ENCODE data around the gene UBE2H.
A peak's percentile ranks its signal among the peaks of the same experiment; 100 is the strongest.
"Not testable (repeated sequence)": the region's sequence is repeated elsewhere in the genome, so short reads cannot be mapped to it uniquely, and the experiment has no call there.

The UBE2H gene

DNA sequence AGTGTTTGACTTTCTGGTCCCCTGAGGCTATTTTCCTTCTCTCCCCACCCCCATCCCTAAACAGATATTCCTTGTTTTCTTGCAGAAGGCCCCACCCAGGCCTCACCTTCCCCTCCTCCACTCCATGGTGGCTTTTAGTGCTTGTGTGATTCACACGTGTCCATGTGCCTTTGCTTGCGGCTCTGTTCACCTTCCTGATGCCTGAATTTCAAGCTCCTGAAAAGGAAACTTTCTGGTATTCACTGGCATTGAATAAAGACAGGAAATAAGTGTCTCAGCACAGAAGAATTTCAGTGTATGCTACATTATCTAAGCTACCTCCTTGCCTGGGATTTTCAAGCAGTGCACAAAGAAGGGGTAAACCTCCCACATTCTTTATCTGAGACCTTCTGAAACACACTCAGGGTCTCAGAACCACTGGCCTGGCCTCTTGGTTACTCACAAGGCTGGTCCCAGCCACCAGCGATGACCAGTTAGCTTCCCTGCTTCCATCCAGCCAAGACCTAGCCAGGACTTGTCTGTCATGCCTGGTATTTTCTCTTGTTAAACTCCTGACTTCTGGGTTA is 17.2 kb upstream of the UBE2H start:
- H3K9ac ChIP-seq (ENCODE audit: low read length in 5 of 5): no peak overlapping the region
- no peak overlapping the region for H3K4me3 ChIP-seq (ENCODE audit: low read depth in 1 of 5, low read length in 5 of 5)
- H3K4me1 ChIP-seq (ENCODE audit: control insufficient read depth in 5 of 5, insufficient read depth in 5 of 5, low read length in 5 of 5): peaks cover 0 to 13% (median 0%) of the 10 kb centered on the region in 5 donors
- H3K27ac ChIP-seq (ENCODE audit: low read depth, low read length): no peak overlapping the region
- no peaks in the 10 kb centered on the region for H3K36me3 ChIP-seq (ENCODE audit: control insufficient read depth in 5 of 5, insufficient read depth in 5 of 5, low read length in 5 of 5)
- H3K27me3 ChIP-seq (ENCODE audit: control insufficient read depth in 5 of 5, insufficient read depth in 4 of 5, low read length in 5 of 5): no peaks in the 10 kb centered on the region
- H3K9me3 ChIP-seq (ENCODE audit: control insufficient read depth in 5 of 5, low read length in 5 of 5): no peaks in the 10 kb centered on the region

- Histone ChIP-seq H3K9ac (ENCODE audit: low read length in 5 of 5) (no peak overlapping the region), H3K9me3 (ENCODE audit: control insufficient read depth in 5 of 5, low read length in 5 of 5) (no peaks in the 10 kb centered on the region), H3K27ac (ENCODE audit: low read depth, low read length) (no peak overlapping the region), H3K4me3 (ENCODE audit: low read depth in 1 of 5, low read length in 5 of 5) (no peak overlapping the region), H3K4me1 (ENCODE audit: control insufficient read depth in 5 of 5, insufficient read depth in 5 of 5, low read length in 5 of 5) (peaks cover 0 to 13% (median 0%) of the 10 kb centered on the region in 5 donors), H3K36me3 (ENCODE audit: control insufficient read depth in 5 of 5, insufficient read depth in 5 of 5, low read length in 5 of 5) (no peaks in the 10 kb centered on the region), H3K27me3 (ENCODE audit: control insufficient read depth in 5 of 5, insufficient read depth in 4 of 5, low read length in 5 of 5) (no peaks in the 10 kb centered on the region)
These were observed 16.0 kb upstream of the UBE2H start for GRCh38 chr7:129968592-129969383.

DNA sequence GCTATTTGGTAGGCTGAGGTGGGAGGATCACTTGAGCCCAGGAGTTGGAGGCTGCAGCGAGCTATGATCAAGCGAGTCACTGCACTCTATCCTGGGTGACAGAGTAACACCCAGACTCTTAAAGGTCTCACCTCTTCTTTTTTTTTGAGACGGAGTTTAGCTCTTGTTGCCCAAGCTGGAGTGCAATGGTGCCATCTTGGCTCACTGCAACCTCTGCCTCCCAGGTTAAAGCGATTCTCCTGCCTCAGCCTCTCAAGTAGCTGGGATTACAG is 7.4 kb upstream of the UBE2H start:
- H3K9ac ChIP-seq (ENCODE audit: low read length in 5 of 5); H3K9me3 ChIP-seq (ENCODE audit: control insufficient read depth in 5 of 5, low read length in 5 of 5); H3K36me3 ChIP-seq (ENCODE audit: control insufficient read depth in 5 of 5, insufficient read depth in 5 of 5, low read length in 5 of 5); H3K27me3 ChIP-seq (ENCODE audit: control insufficient read depth in 5 of 5, insufficient read depth in 4 of 5, low read length in 5 of 5); H3K4me3 ChIP-seq (ENCODE audit: low read depth in 1 of 5, low read length in 5 of 5); H3K27ac ChIP-seq (ENCODE audit: low read depth, low read length); H3K4me1 ChIP-seq (ENCODE audit: control insufficient read depth in 5 of 5, insufficient read depth in 5 of 5, low read length in 5 of 5): not testable (repeated sequence)

GRCh38 chr7:129959471-129960203 is 6.9 kb upstream of the UBE2H start:
- H3K27ac ChIP-seq (ENCODE audit: low read depth, low read length): no peak overlapping the region
- no peaks in the 10 kb centered on the region for H3K4me1 ChIP-seq (ENCODE audit: control insufficient read depth in 5 of 5, insufficient read depth in 5 of 5, low read length in 5 of 5)
- H3K9ac ChIP-seq (ENCODE audit: low read length in 5 of 5): no peak overlapping the region
- H3K27me3 ChIP-seq (ENCODE audit: control insufficient read depth in 5 of 5, insufficient read depth in 4 of 5, low read length in 5 of 5): no peaks in the 10 kb centered on the region
- no peak overlapping the region for H3K4me3 ChIP-seq (ENCODE audit: low read depth in 1 of 5, low read length in 5 of 5)
- H3K36me3 ChIP-seq (ENCODE audit: control insufficient read depth in 5 of 5, insufficient read depth in 5 of 5, low read length in 5 of 5): no peaks in the 10 kb centered on the region
- H3K9me3 ChIP-seq (ENCODE audit: control insufficient read depth in 5 of 5, low read length in 5 of 5): no peaks in the 10 kb centered on the region

- Histone ChIP-seq H3K4me1 (ENCODE audit: control insufficient read depth in 5 of 5, insufficient read depth in 5 of 5, low read length in 5 of 5) (no peaks in the 10 kb centered on the region), H3K4me3 (ENCODE audit: low read depth in 1 of 5, low read length in 5 of 5) (no peak overlapping the region), H3K9ac (ENCODE audit: low read length in 5 of 5) (no peak overlapping the region), H3K36me3 (ENCODE audit: control insufficient read depth in 5 of 5, insufficient read depth in 5 of 5, low read length in 5 of 5) (no peaks in the 10 kb centered on the region), H3K9me3 (ENCODE audit: control insufficient read depth in 5 of 5, low read length in 5 of 5) (no peaks in the 10 kb centered on the region), H3K27ac (ENCODE audit: low read depth, low read length) (no peak overlapping the region), H3K27me3 (ENCODE audit: control insufficient read depth in 5 of 5, insufficient read depth in 4 of 5, low read length in 5 of 5) (no peaks in the 10 kb centered on the region)
These were observed 6.1 kb upstream of the UBE2H start for GRCh38 chr7:129958643-129959470.

GRCh38 chr7:129955993-129956543 is 3.3 kb upstream of the UBE2H start:
- H3K4me3 ChIP-seq (ENCODE audit: low read depth in 1 of 5, low read length in 5 of 5): no peak overlapping the region
- peaks cover 0 to 11% (median 5%) of the 10 kb centered on the region in 5 donors for H3K4me1 ChIP-seq (ENCODE audit: control insufficient read depth in 5 of 5, insufficient read depth in 5 of 5, low read length in 5 of 5)
- no peaks in the 10 kb centered on the region for H3K9me3 ChIP-seq (ENCODE audit: control insufficient read depth in 5 of 5, low read length in 5 of 5)
- H3K9ac ChIP-seq (ENCODE audit: low read length in 5 of 5): no peak overlapping the region
- no peaks in the 10 kb centered on the region for H3K36me3 ChIP-seq (ENCODE audit: control insufficient read depth in 5 of 5, insufficient read depth in 5 of 5, low read length in 5 of 5)
- H3K27ac ChIP-seq (ENCODE audit: low read depth, low read length): no peak overlapping the region
- H3K27me3 ChIP-seq (ENCODE audit: control insufficient read depth in 5 of 5, insufficient read depth in 4 of 5, low read length in 5 of 5): no peaks in the 10 kb centered on the region

- Histone ChIP-seq H3K4me1 (ENCODE audit: control insufficient read depth in 5 of 5, insufficient read depth in 5 of 5, low read length in 5 of 5) (peaks cover 7 to 50% (median 43%) of the 10 kb centered on the region in 5 donors), H3K9ac (ENCODE audit: low read length in 5 of 5) (peak overlapping the region; percentile 89 to 99 (median 99)), H3K4me3 (ENCODE audit: low read depth in 1 of 5, low read length in 5 of 5) (peak overlapping the region; percentile 74 to 97 (median 95)), H3K36me3 (ENCODE audit: control insufficient read depth in 5 of 5, insufficient read depth in 5 of 5, low read length in 5 of 5) (no peaks in the 10 kb centered on the region), H3K9me3 (ENCODE audit: control insufficient read depth in 5 of 5, low read length in 5 of 5) (no peaks in the 10 kb centered on the region), H3K27ac (ENCODE audit: low read depth, low read length) (peak overlapping the region; percentile 98), H3K27me3 (ENCODE audit: control insufficient read depth in 5 of 5, insufficient read depth in 4 of 5, low read length in 5 of 5) (no peaks in the 10 kb centered on the region)
These were observed 591 bp downstream of the UBE2H start for GRCh38 chr7:129952086-129952652.

GRCh38 chr7:129951226-129952085 is 1.3 kb downstream of the UBE2H start:
- no peaks in the 10 kb centered on the region for H3K27me3 ChIP-seq (ENCODE audit: control insufficient read depth in 5 of 5, insufficient read depth in 4 of 5, low read length in 5 of 5)
- H3K36me3 ChIP-seq (ENCODE audit: control insufficient read depth in 5 of 5, insufficient read depth in 5 of 5, low read length in 5 of 5): no peaks in the 10 kb centered on the region
- H3K27ac ChIP-seq (ENCODE audit: low read depth, low read length): peak overlapping the region; percentile 98
- H3K4me3 ChIP-seq (ENCODE audit: low read depth in 1 of 5, low read length in 5 of 5): peak overlapping the region; percentile 74 to 97 (median 95)
- peak overlapping the region; percentile 89 to 99 (median 99) for H3K9ac ChIP-seq (ENCODE audit: low read length in 5 of 5)
- H3K4me1 ChIP-seq (ENCODE audit: control insufficient read depth in 5 of 5, insufficient read depth in 5 of 5, low read length in 5 of 5): peaks cover 7 to 53% (median 47%) of the 10 kb centered on the region in 5 donors
- H3K9me3 ChIP-seq (ENCODE audit: control insufficient read depth in 5 of 5, low read length in 5 of 5): no peaks in the 10 kb centered on the region

DNA sequence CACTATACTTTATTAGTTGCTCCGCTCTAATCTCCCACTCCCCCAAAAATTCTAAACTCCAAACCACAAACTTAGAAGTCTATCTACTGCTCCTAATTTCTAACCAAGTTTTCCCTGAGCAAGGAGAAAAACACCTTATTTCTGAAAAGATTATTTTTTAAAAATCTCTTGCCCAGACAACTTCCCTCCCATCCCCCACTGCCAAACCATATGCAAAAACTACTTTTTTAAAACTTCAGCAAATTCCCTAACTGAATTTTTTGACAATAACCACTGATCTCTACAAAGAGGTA is 1.9 kb downstream of the UBE2H start:
- H3K36me3 ChIP-seq (ENCODE audit: control insufficient read depth in 5 of 5, insufficient read depth in 5 of 5, low read length in 5 of 5): no peaks in the 10 kb centered on the region
- H3K9ac ChIP-seq (ENCODE audit: low read length in 5 of 5): peak overlapping the region; percentile 89 to 99 (median 99)
- peak overlapping the region; percentile 74 to 97 (median 95) for H3K4me3 ChIP-seq (ENCODE audit: low read depth in 1 of 5, low read length in 5 of 5)
- H3K27me3 ChIP-seq (ENCODE audit: control insufficient read depth in 5 of 5, insufficient read depth in 4 of 5, low read length in 5 of 5): no peaks in the 10 kb centered on the region
- H3K4me1 ChIP-seq (ENCODE audit: control insufficient read depth in 5 of 5, insufficient read depth in 5 of 5, low read length in 5 of 5): peaks cover 7 to 53% (median 47%) of the 10 kb centered on the region in 5 donors
- H3K9me3 ChIP-seq (ENCODE audit: control insufficient read depth in 5 of 5, low read length in 5 of 5): no peaks in the 10 kb centered on the region
- peak overlapping the region; percentile 98 for H3K27ac ChIP-seq (ENCODE audit: low read depth, low read length)

All from subcutaneous abdominal adipose tissue (tissue), 5 donors.